K562 (cell line): ENCODE measurements around the gene KAZN.

ENCODE experiments used
- BACH1 ChIP-seq: fragments of 200-800 bp; sonication (Bioruptor generic); IDR thresholded peaks from 2 replicates; pipeline ENCODE4 v1.6.1; 2016; ENCODE audit warnings: missing genetic modification characterization, missing compliant biosample characterization
- ESRRA ChIP-seq: fragments of 450-650 bp; IDR thresholded peaks from 2 replicates; pipeline ENCODE4 v1.6.1; 2014; ENCODE audit warnings: low read depth, mild to moderate bottlenecking, moderate library complexity, borderline replicate concordance
- FOXK1 ChIP-seq: sonication (generic); formaldehyde crosslinking; IDR thresholded peaks from 2 replicates; pipeline ENCODE4 v1.8.0; 2022; ENCODE audit warnings: missing genetic modification reagents, mild to moderate bottlenecking, borderline replicate concordance
- FOXP1 ChIP-seq: sonication (generic); formaldehyde crosslinking; IDR thresholded peaks from 2 replicates; pipeline ENCODE4 v1.8.0; 2022; ENCODE audit warnings: mild to moderate bottlenecking, missing genetic modification reagents
- MCM7 ChIP-seq, 2 experiments: fragments of 450-650 bp; IDR thresholded peaks; 2 replicates each; pipeline ENCODE4 v1.6.1; 2016 to 2018
- NRF1 ChIP-seq, 2 experiments: fragments of 450-650 bp; IDR thresholded peaks in 1 of 2; conservative IDR thresholded peaks in 1 of 2; 2 replicates each; pipeline ENCODE4 v1.6.1; 2014; ENCODE audit warnings: mild to moderate bottlenecking in 2 of 2
- RBFOX2 ChIP-seq: fragments of 200-400 bp; formaldehyde crosslinking; IDR thresholded peaks from 2 replicates; pipeline ENCODE4 v1.6.1; 2017; ENCODE audit warnings: low read depth, mild to moderate bottlenecking, low read length, moderate library complexity
- SREBF2 ChIP-seq: sonication (generic); formaldehyde crosslinking; IDR thresholded peaks from 2 replicates; pipeline ENCODE4 v1.4.0; 2020; ENCODE audit warnings: mild to moderate bottlenecking, missing genetic modification reagents
- TEAD4 ChIP-seq, 2 experiments: sonication (generic) in 1 of 2; formaldehyde crosslinking in 1 of 2; IDR thresholded peaks; 2 replicates each; pipeline versions ENCODE4 v1.6.1 to v1.8.0; 2012 to 2022; ENCODE audit warnings: borderline replicate concordance in 1 of 2, inconsistent platforms in 1 of 2, low read length in 1 of 2, mild to moderate bottlenecking in 1 of 2, missing genetic modification reagents in 1 of 2
- ZEB2 ChIP-seq: fragments of 450-650 bp; IDR thresholded peaks from 2 replicates; pipeline ENCODE4 v1.6.1; 2016
- ZFX ChIP-seq: sonication (generic); formaldehyde crosslinking; IDR thresholded peaks from 2 replicates; pipeline ENCODE4 v1.8.0; 2022; ENCODE audit warnings: mild to moderate bottlenecking, missing genetic modification reagents, moderate library complexity
- TF ChIP-seq, protein P1 (sequence below): fragments of 450-650 bp; formaldehyde crosslinking; IDR thresholded peaks from 2 replicates; pipeline ENCODE4 v1.4.0; 2022; ENCODE audit warnings: mild to moderate bottlenecking, moderate library complexity
- TF ChIP-seq, protein P2 (sequence below): fragments of 200-600 bp; sonication (generic); IDR thresholded peaks from one replicate; pipeline ENCODE4 v1.6.1; 2012; ENCODE audit warnings: mild to moderate bottlenecking, low read depth, low read length, inconsistent platforms
- TF ChIP-seq, protein P3 (sequence below), 3 experiments: IDR thresholded peaks in 2 of 3; conservative IDR thresholded peaks in 1 of 3; 2 replicates each; pipeline ENCODE4 v1.5.1; 2011 to 2012; ENCODE audit warnings: low read length in 3 of 3, mild to moderate bottlenecking in 3 of 3, control low read depth in 2 of 3, improper control_type of control experiment in 1 of 3, inconsistent platforms in 1 of 3, low read depth in 1 of 3, mixed read lengths in 1 of 3, moderate library complexity in 1 of 3; ENCODE audit not compliant: insufficient read depth in 2 of 3

DNA sequence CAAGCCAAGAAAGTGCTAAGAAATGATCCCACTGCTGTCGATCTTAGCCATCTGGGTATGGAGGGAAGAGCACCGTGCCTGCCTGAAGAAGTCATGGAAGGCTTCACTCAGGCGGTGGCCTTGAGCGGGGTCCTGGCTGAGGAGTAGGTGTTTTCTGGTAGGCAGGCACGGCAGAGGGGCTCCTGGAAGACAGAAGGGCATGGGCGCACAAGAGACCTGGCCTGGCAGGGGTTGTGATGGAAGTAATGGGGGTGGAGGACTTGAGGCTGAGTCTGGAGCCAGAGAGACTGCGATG is 185.1 kb downstream of the KAZN start:
- TF ChIP-seq, protein P1, sequence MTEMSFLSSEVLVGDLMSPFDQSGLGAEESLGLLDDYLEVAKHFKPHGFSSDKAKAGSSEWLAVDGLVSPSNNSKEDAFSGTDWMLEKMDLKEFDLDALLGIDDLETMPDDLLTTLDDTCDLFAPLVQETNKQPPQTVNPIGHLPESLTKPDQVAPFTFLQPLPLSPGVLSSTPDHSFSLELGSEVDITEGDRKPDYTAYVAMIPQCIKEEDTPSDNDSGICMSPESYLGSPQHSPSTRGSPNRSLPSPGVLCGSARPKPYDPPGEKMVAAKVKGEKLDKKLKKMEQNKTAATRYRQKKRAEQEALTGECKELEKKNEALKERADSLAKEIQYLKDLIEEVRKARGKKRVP (CRISPR knock-in tag) = no peak
- TF ChIP-seq FOXP1 (CRISPR knock-in tag) (no peak), BACH1 (tag) (no peak), NRF1 (conservative IDR thresholded peaks at IDR 0.05 in 1 of 2, IDR thresholded peaks at IDR 0.05 in 1 of 2) (no peak), FOXK1 (peak; percentile 39; the same call in 1 of the 2 replicates), SREBF2 (CRISPR knock-in tag) (no peak), MCM7 (IDR thresholded peaks at IDR 0.05) (no peak), ZFX (CRISPR knock-in tag) (no peak), ESRRA (no peak), RBFOX2 (0 out of 2 replicates have a peak, but pooled peaks have one; percentile 17), TEAD4 (IDR thresholded peaks at IDR 0.05; ENCODE audit: low read length) (no peak), TEAD4 (CRISPR knock-in tag; IDR thresholded peaks at IDR 0.05; ENCODE audit: borderline replicate concordance) (no peak), ZEB2 (no peak)
- TF ChIP-seq, protein P2, sequence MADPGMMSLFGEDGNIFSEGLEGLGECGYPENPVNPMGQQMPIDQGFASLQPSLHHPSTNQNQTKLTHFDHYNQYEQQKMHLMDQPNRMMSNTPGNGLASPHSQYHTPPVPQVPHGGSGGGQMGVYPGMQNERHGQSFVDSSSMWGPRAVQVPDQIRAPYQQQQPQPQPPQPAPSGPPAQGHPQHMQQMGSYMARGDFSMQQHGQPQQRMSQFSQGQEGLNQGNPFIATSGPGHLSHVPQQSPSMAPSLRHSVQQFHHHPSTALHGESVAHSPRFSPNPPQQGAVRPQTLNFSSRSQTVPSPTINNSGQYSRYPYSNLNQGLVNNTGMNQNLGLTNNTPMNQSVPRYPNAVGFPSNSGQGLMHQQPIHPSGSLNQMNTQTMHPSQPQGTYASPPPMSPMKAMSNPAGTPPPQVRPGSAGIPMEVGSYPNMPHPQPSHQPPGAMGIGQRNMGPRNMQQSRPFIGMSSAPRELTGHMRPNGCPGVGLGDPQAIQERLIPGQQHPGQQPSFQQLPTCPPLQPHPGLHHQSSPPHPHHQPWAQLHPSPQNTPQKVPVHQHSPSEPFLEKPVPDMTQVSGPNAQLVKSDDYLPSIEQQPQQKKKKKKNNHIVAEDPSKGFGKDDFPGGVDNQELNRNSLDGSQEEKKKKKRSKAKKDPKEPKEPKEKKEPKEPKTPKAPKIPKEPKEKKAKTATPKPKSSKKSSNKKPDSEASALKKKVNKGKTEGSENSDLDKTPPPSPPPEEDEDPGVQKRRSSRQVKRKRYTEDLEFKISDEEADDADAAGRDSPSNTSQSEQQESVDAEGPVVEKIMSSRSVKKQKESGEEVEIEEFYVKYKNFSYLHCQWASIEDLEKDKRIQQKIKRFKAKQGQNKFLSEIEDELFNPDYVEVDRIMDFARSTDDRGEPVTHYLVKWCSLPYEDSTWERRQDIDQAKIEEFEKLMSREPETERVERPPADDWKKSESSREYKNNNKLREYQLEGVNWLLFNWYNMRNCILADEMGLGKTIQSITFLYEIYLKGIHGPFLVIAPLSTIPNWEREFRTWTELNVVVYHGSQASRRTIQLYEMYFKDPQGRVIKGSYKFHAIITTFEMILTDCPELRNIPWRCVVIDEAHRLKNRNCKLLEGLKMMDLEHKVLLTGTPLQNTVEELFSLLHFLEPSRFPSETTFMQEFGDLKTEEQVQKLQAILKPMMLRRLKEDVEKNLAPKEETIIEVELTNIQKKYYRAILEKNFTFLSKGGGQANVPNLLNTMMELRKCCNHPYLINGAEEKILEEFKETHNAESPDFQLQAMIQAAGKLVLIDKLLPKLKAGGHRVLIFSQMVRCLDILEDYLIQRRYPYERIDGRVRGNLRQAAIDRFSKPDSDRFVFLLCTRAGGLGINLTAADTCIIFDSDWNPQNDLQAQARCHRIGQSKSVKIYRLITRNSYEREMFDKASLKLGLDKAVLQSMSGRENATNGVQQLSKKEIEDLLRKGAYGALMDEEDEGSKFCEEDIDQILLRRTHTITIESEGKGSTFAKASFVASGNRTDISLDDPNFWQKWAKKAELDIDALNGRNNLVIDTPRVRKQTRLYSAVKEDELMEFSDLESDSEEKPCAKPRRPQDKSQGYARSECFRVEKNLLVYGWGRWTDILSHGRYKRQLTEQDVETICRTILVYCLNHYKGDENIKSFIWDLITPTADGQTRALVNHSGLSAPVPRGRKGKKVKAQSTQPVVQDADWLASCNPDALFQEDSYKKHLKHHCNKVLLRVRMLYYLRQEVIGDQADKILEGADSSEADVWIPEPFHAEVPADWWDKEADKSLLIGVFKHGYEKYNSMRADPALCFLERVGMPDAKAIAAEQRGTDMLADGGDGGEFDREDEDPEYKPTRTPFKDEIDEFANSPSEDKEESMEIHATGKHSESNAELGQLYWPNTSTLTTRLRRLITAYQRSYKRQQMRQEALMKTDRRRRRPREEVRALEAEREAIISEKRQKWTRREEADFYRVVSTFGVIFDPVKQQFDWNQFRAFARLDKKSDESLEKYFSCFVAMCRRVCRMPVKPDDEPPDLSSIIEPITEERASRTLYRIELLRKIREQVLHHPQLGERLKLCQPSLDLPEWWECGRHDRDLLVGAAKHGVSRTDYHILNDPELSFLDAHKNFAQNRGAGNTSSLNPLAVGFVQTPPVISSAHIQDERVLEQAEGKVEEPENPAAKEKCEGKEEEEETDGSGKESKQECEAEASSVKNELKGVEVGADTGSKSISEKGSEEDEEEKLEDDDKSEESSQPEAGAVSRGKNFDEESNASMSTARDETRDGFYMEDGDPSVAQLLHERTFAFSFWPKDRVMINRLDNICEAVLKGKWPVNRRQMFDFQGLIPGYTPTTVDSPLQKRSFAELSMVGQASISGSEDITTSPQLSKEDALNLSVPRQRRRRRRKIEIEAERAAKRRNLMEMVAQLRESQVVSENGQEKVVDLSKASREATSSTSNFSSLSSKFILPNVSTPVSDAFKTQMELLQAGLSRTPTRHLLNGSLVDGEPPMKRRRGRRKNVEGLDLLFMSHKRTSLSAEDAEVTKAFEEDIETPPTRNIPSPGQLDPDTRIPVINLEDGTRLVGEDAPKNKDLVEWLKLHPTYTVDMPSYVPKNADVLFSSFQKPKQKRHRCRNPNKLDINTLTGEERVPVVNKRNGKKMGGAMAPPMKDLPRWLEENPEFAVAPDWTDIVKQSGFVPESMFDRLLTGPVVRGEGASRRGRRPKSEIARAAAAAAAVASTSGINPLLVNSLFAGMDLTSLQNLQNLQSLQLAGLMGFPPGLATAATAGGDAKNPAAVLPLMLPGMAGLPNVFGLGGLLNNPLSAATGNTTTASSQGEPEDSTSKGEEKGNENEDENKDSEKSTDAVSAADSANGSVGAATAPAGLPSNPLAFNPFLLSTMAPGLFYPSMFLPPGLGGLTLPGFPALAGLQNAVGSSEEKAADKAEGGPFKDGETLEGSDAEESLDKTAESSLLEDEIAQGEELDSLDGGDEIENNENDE = no peak
- TF ChIP-seq, protein P3, sequence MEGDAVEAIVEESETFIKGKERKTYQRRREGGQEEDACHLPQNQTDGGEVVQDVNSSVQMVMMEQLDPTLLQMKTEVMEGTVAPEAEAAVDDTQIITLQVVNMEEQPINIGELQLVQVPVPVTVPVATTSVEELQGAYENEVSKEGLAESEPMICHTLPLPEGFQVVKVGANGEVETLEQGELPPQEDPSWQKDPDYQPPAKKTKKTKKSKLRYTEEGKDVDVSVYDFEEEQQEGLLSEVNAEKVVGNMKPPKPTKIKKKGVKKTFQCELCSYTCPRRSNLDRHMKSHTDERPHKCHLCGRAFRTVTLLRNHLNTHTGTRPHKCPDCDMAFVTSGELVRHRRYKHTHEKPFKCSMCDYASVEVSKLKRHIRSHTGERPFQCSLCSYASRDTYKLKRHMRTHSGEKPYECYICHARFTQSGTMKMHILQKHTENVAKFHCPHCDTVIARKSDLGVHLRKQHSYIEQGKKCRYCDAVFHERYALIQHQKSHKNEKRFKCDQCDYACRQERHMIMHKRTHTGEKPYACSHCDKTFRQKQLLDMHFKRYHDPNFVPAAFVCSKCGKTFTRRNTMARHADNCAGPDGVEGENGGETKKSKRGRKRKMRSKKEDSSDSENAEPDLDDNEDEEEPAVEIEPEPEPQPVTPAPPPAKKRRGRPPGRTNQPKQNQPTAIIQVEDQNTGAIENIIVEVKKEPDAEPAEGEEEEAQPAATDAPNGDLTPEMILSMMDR (IDR thresholded peaks at IDR 0.05 in 2 of 3, conservative IDR thresholded peaks at IDR 0.05 in 1 of 3; ENCODE audit: insufficient read depth in 2 of 3, low read depth in 1 of 3, low read length in 3 of 3) = no peak
